ENCODE results near the gene IFNA2.

DNA sequence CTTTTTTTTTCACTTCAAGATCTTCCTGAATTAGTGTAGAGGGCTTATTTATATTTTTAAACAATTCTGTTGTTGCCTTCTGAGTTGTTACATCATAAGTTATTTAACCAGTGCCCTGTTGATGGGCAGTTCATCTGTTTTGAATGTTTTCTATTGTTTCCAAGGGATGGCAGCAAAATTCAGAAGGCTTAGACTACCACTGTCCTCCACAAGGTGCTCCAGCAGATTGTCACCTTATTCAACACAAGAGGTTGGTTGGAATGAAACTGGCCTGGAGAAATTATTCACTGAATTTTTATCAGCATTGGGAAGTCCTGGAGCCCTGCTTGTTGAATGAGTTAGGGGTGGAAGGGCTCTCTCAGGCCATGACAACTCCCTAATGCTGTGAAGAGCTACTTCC, 48.7 kb downstream of the IFNA2 start:
- TF ChIP-seq CTCF (IDR thresholded peaks at IDR 0.05; ENCODE audit: borderline replicate concordance, extremely low read depth, low read length, poor library complexity, severe bottlenecking): no peak
- TF ChIP-seq EZH2 (IDR thresholded peaks at IDR 0.05; ENCODE audit: borderline replicate concordance, low read depth, low read length, severe bottlenecking): no peak

Data from DND-41 (cell line).